Nephron (organoid): ENCODE data around the gene SLCO2B1.

Experiments used
- H3K27ac Mint-ChIP-seq, 3 experiments: 2 replicates each; pipeline ENCODE4 v1.8.0; 2020; ENCODE audit warnings: mixed read lengths in 3 of 3, mild to moderate bottlenecking in 2 of 3, moderate library complexity in 1 of 3
- H3K27me3 Mint-ChIP-seq: 2 replicates; pipeline ENCODE4 v1.8.0; 2021; ENCODE audit warnings: low read depth, mild to moderate bottlenecking, moderate library complexity, mixed read lengths
- H3K36me3 Mint-ChIP-seq: 2 replicates; pipeline ENCODE4 v1.8.0; 2020; ENCODE audit warnings: low read depth, mixed read lengths
- H3K4me1 Mint-ChIP-seq: 2 replicates; pipeline ENCODE4 v1.8.0; 2020; ENCODE audit warnings: mixed read lengths
- H3K4me3 Mint-ChIP-seq, 3 experiments: 2 replicates each; pipeline ENCODE4 v1.8.0; 2020; ENCODE audit warnings: mild to moderate bottlenecking in 3 of 3, mixed read lengths in 3 of 3, moderate library complexity in 2 of 3
- H3K9me3 Mint-ChIP-seq: 2 replicates; pipeline ENCODE4 v1.8.0; 2020; ENCODE audit warnings: mixed read lengths
- CTCF ChIP-seq, 3 experiments: fragments of 200-600 bp; sonication (generic); IDR thresholded peaks; one replicate each; pipeline ENCODE4 v1.5.0; 2021; ENCODE audit warnings: antibody characterized with exemption in 3 of 3; ENCODE audit not compliant: unreplicated experiment in 3 of 3

SLCO2B1 gene

GRCh38 chr11:75141166-75141565 lies 9.7 kb upstream of the SLCO2B1 start:
- TF ChIP-seq CTCF (IDR thresholded peaks at IDR 0.05; ENCODE audit: unreplicated experiment in 3 of 3) = no peak
- H3K36me3 Mint-ChIP-seq = no peaks in the 10 kb centered on the region
- peaks cover 5% of the 10 kb centered on the region for H3K4me1 Mint-ChIP-seq
- no peak overlapping the region for H3K27ac Mint-ChIP-seq
- peaks cover 43% of the 10 kb centered on the region for H3K27me3 Mint-ChIP-seq
- H3K9me3 Mint-ChIP-seq = no peaks in the 10 kb centered on the region
- H3K4me3 Mint-ChIP-seq = no peak overlapping the region

GRCh38 chr11:75142714-75143419 lies 8.0 kb upstream of the SLCO2B1 start:
- peak overlapping the region in 1 of 3 experiments; percentile 43 for H3K27ac Mint-ChIP-seq
- H3K4me1 Mint-ChIP-seq = peaks cover 10% of the 10 kb centered on the region
- no peaks in the 10 kb centered on the region for H3K9me3 Mint-ChIP-seq
- TF ChIP-seq CTCF (IDR thresholded peaks at IDR 0.05; ENCODE audit: unreplicated experiment in 3 of 3) = no peak
- H3K4me3 Mint-ChIP-seq = no peak overlapping the region
- H3K27me3 Mint-ChIP-seq = peaks cover 32% of the 10 kb centered on the region
- H3K36me3 Mint-ChIP-seq = no peaks in the 10 kb centered on the region

- Mint-ChIP-seq H3K4me1 (peaks cover 10% of the 10 kb centered on the region), H3K9me3 (no peaks in the 10 kb centered on the region), H3K27ac (no peak overlapping the region), H3K36me3 (no peaks in the 10 kb centered on the region), H3K27me3 (peaks cover 27% of the 10 kb centered on the region), H3K4me3 (no peak overlapping the region)
- TF ChIP-seq CTCF (IDR thresholded peaks at IDR 0.05; ENCODE audit: unreplicated experiment in 3 of 3) = no peak
Measured at GRCh38 chr11:75143420-75143731, 7.5 kb upstream of the SLCO2B1 start.

GRCh38 chr11:75144716-75145014 lies 6.2 kb upstream of the SLCO2B1 start:
- no peak overlapping the region for H3K27ac Mint-ChIP-seq
- no peaks in the 10 kb centered on the region for H3K36me3 Mint-ChIP-seq
- peak in 1 of 3 experiments; percentile 31 for TF ChIP-seq CTCF (IDR thresholded peaks at IDR 0.05; ENCODE audit: unreplicated experiment in 3 of 3)
- H3K9me3 Mint-ChIP-seq = no peaks in the 10 kb centered on the region
- peaks cover 18% of the 10 kb centered on the region for H3K27me3 Mint-ChIP-seq
- peaks cover 10% of the 10 kb centered on the region for H3K4me1 Mint-ChIP-seq
- H3K4me3 Mint-ChIP-seq = no peak overlapping the region

- Mint-ChIP-seq H3K27ac (no peak overlapping the region), H3K4me1 (peaks cover 10% of the 10 kb centered on the region), H3K27me3 (peaks cover 16% of the 10 kb centered on the region), H3K36me3 (no peaks in the 10 kb centered on the region), H3K4me3 (no peak overlapping the region), H3K9me3 (no peaks in the 10 kb centered on the region)
- no peak for TF ChIP-seq CTCF (IDR thresholded peaks at IDR 0.05; ENCODE audit: unreplicated experiment in 3 of 3)
Measured at GRCh38 chr11:75145196-75145971, 5.5 kb upstream of the SLCO2B1 start.
